IPS DF 6.9 (cell line): ENCODE measurements around the gene NEK9.
A peak's percentile ranks its signal among the peaks of the same experiment; 100 is the strongest.
"Not testable (repeated sequence)": the region's sequence is repeated elsewhere in the genome, so short reads cannot be mapped to it uniquely, and the experiment has no call there.

ENCODE experiments used
- DNase-seq: peaks from one replicate; pipeline ENCODE4 v3.0.0-alpha.2; 2013; ENCODE audit warnings: low read depth, low spot score
- H3K27ac ChIP-seq: one replicate; pipeline ENCODE4 v1.5.1; 2013; ENCODE audit warnings: low read length, control low read depth
- H3K27me3 ChIP-seq: 2 replicates; pipeline ENCODE4 v1.6.1; 2013; ENCODE audit warnings: mild to moderate bottlenecking, low read length; ENCODE audit not compliant: control insufficient read depth, insufficient read depth
- H3K36me3 ChIP-seq: 2 replicates; pipeline ENCODE4 v1.6.1; 2013; ENCODE audit warnings: low read length; ENCODE audit not compliant: control insufficient read depth, insufficient read depth
- H3K4me1 ChIP-seq: 2 replicates; pipeline ENCODE4 v1.6.1; 2013; ENCODE audit warnings: low read length; ENCODE audit not compliant: control insufficient read depth, insufficient read depth
- H3K4me3 ChIP-seq: 2 replicates; pipeline ENCODE4 v1.5.1; 2013; ENCODE audit warnings: mild to moderate bottlenecking, low read length
- H3K9me3 ChIP-seq: 2 replicates; pipeline ENCODE4 v1.6.1; 2013; ENCODE audit warnings: low read length, inconsistent platforms; ENCODE audit not compliant: control insufficient read depth, insufficient read depth
- WGBS: extraction: QIAGEN DNeasy Blood & Tissue Kit; methylation state at CpG from one replicate; pipeline ENCODE4 v1.1.7; 2013; ENCODE audit warnings: mixed read lengths, missing lambda C conversion rate; ENCODE audit not compliant: insufficient read length, insufficient coverage; 5-methylcytosine and 5-hydroxymethylcytosine counted together

NEK9 gene

DNA sequence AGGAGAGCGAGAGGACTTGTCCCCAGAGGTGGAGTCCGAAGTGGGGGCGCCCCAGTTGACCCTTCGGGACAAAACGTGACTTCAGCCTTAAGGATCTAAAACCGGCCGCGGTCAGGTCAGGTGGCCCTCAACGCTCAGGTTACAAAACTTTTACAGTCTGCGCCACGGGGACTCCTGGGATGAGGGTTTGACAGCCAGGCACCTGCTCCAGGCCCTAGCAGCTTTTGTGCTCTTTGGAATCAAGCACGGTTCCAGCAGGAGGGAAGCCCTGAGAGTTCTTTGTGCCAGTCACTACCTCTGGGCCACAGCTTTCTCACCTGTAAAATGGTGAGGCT, 57.1 kb downstream of the NEK9 start:
- no peak for DNase-seq
- Histone ChIP-seq H3K27ac (no peak overlapping the region), H3K9me3 (no peaks in the 10 kb centered on the region), H3K27me3 (no peaks in the 10 kb centered on the region), H3K4me1 (no peaks in the 10 kb centered on the region; the same call in 1 of the 2 replicates), H3K36me3 (no peaks in the 10 kb centered on the region), H3K4me3 (peak overlapping the region; percentile 41; the same call in 1 of the 2 replicates)
- WGBS, result no CpG with 5 or more reads among the region's 12 CpGs

GRCh38 chr14:75069121-75069810, 57.6 kb downstream of the NEK9 start, which contains the start of gene ZC2HC1C:
Gene ZC2HC1C (plus strand): TSS chr14:75069641. CDS start chr14:75070574, 933 bp downstream.
- peak within 1 kb of the TSS; percentile 59; the same call in 1 of the 2 replicates for H3K4me3 ChIP-seq
- H3K27ac ChIP-seq, result no peak within 1 kb of the TSS
- DNase-seq, result peak; percentile 92
- no peaks in the 10 kb centered on the region for H3K27me3 ChIP-seq
- H3K36me3 ChIP-seq, result no peaks in the 10 kb centered on the region
- no peaks in the 10 kb centered on the region; the same call in 1 of the 2 replicates for H3K4me1 ChIP-seq
- no CpG with 5 or more reads among the region's 58 CpGs for WGBS
- no peaks in the 10 kb centered on the region for H3K9me3 ChIP-seq

DNA sequence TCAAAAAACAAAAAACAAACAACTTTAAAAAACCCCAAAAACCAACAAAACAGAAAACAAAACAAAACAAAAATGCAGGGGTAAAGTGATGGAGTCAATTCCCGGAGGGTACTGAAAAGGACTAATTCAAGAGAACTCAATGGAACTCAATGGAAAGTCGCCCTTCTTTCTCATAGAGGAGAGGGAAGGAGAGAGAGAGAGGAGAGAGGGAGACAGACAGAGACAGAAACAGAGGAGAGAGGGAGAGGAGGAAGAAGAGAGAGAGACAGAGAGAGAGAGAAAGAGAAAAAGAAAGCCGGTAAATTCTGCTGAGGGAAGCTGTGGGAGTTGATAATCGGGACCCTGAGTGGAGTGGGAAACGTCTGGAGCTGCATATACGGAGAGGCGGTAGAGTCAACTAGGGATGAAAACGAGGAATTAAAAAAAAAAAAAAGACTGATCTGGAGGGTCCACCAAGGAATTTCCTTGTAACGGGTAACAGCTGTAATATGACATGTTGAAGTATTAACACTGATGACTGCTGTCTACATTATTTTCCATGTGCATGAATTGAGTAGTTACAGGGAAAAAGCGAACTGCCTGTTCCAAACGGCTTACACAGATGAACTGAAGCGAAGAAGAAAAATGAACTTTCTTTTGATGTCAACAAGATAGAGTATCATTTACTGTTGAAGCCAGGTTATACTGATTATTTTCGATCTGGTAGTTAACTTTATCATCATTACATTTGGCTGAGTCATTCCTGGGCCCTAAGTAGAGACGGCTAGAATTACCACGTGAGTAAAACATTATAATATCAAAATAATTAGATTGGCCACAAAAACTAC, 58.3 kb downstream of the NEK9 start:
- no peaks in the 10 kb centered on the region for H3K9me3 ChIP-seq
- no peaks in the 10 kb centered on the region for H3K36me3 ChIP-seq
- H3K27me3 ChIP-seq, result no peaks in the 10 kb centered on the region
- H3K4me3 ChIP-seq, result peak overlapping the region; percentile 59; the same call in 1 of the 2 replicates
- H3K27ac ChIP-seq, result no peak overlapping the region
- H3K4me1 ChIP-seq, result no peaks in the 10 kb centered on the region; the same call in 1 of the 2 replicates
- no peak for DNase-seq
- no CpG with 5 or more reads among the region's 15 CpGs for WGBS

DNA sequence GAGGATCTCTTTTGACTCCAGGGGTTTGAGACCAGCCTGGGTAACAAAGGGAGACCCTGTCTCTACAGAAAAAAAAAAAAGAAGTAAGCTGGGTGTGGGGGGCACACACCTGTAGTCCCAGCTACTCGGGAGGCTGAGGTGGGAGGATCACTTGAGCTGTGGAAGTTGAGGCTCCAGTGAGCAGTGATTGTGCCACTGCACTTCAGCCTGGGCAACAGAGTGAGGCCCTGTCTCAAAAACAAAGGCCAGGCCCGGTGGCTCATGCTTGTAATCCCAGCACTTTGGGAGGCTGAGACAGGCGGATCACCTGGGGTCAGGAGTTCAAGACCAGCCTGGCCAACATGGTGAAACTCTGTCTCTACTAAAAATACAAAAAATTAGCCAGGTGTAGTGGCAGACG, 59.1 kb downstream of the NEK9 start:
- not testable (repeated sequence) for H3K36me3 ChIP-seq, H3K4me3 ChIP-seq, H3K27me3 ChIP-seq, H3K4me1 ChIP-seq, DNase-seq, H3K27ac ChIP-seq, H3K9me3 ChIP-seq
- no CpG with 5 or more reads among the region's 4 CpGs for WGBS

DNA sequence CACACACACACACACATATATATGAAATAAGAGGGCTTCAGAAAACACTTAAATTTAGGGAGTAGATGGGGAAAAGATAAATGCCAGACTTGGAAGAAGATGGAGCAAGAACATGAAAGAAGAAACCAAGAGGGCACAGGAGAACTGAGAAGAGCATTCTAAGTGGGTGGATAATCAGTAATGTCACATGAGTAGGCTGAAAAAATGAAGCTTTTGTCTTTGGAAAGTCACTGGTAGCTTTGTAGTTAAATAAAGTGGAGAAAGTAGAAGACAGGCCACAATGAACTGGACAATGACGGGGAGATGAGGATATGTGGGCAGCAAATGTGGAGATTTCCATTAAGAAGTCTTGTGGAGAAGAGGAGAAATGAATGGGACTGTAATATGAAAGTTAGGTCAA, 59.6 kb downstream of the NEK9 start:
- H3K4me3 ChIP-seq, result no peak overlapping the region
- H3K4me1 ChIP-seq, result no peaks in the 10 kb centered on the region; the same call in 1 of the 2 replicates
- H3K9me3 ChIP-seq, result no peaks in the 10 kb centered on the region
- WGBS, result no CpG with 5 or more reads among the region's 1 CpG
- no peak overlapping the region for H3K27ac ChIP-seq
- H3K27me3 ChIP-seq, result no peaks in the 10 kb centered on the region
- no peaks in the 10 kb centered on the region for H3K36me3 ChIP-seq
- DNase-seq, result no peak

DNA sequence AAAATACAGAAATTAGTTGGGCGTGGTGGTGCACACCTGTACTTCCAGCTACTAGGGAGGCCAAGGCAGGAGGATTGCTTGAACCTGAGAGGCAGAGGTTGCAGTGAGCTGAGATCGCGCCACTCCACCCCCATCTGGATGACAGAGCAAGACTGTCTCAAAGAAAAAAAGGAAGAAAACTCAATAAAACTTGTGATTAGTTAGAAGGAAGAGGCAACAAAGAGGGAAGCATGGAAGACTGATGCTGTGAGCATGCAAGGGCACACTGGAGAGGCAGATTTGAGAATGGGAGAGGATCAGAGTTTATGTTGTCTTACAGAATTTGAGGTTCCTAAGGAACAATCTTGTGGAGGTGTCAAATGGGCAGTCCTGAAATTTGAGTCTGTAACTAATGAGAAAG, 60.2 kb downstream of the NEK9 start:
- no peak overlapping the region for H3K27ac ChIP-seq
- H3K9me3 ChIP-seq, result no peaks in the 10 kb centered on the region
- no peak overlapping the region for H3K4me3 ChIP-seq
- H3K27me3 ChIP-seq, result no peaks in the 10 kb centered on the region
- H3K4me1 ChIP-seq, result no peaks in the 10 kb centered on the region; the same call in 1 of the 2 replicates
- DNase-seq, result no peak
- no CpG with 5 or more reads among the region's 3 CpGs for WGBS
- H3K36me3 ChIP-seq, result no peaks in the 10 kb centered on the region

- no CpG with 5 or more reads among the region's 8 CpGs for WGBS
These were observed 62.7 kb downstream of the NEK9 start for GRCh38 chr14:75064205-75064567.

DNA sequence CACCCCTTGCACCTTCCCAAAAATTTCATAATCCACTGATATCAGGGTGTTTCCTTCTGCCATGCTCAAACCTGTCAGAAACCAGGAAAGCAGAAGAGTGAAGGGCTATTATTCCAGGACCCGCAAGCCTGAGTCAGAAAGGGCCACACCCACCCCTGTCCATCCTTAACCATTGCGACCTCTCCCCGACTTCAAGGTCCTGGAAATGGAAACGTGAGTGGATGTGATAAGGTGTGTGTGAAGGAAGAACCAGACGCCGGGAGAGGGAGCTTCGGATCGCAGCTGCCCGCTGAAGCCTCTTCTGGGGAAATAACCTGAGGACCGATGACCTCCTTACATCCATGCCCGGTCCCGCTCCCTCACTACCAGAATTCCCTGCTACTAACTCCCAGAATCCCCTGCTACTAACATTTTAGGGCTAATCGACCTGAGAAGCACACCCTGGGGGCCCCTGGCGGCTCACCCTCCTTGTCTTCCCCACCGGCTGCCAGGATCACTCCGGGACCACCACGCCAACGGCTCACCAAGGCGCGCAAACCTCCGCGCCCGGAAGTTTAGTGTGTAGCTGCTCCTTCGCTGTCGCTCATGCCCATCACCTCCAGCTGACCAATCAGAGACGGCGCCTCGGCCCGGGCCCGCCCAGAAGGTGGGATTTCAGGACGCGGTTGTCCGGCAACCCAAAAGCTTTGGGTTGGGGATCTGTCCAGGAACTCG, 63.2 kb downstream of the NEK9 start, which contains the start of gene ACYP1:
Gene ACYP1 (minus strand): TSS at position 534 of the 714 bp plus-strand sequence. CDS start 471 bp downstream, at position 63.
- peak; percentile 74 for DNase-seq
- H3K27ac ChIP-seq, result no peak within 1 kb of the TSS
- no peaks in the 10 kb centered on the region for H3K4me1 ChIP-seq
- H3K36me3 ChIP-seq, result no peaks in the 10 kb centered on the region; the same call in 1 of the 2 replicates
- H3K4me3 ChIP-seq, result peak within 1 kb of the TSS; percentile 62; the same call in 1 of the 2 replicates
- no peaks in the 10 kb centered on the region for H3K9me3 ChIP-seq
- H3K27me3 ChIP-seq, result no peaks in the 10 kb centered on the region
- WGBS, result no CpG with 5 or more reads among the region's 34 CpGs

More at GRCh38 chr14:75064205-75064567, 62.7 kb downstream of the NEK9 start:
- Histone ChIP-seq H3K27me3 (no peaks in the 10 kb centered on the region), H3K4me1 (no peaks in the 10 kb centered on the region), H3K36me3 (no peaks in the 10 kb centered on the region; the same call in 1 of the 2 replicates), H3K4me3 (no peak overlapping the region), H3K27ac (no peak overlapping the region), H3K9me3 (no peaks in the 10 kb centered on the region)
- DNase-seq, result no peak

DNA sequence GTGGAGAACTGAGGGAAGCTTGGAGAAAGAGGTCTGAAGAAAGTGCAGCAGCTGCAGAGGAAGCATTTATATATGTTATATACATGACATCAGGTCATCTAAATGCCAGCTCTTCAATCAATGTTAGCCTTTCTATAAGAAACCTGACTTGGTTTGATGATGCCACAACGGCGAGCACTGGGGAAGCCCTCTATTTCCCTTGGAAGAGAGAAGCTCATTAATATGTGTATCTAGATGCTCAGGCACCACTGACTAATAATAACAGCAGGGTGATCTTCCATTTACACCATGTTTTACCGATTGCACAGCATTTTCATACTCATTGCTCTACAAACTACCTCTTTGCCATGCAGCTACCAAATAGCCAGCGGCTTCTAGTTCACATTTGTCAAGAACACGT, 63.8 kb downstream of the NEK9 start:
- Histone ChIP-seq H3K27ac (no peak overlapping the region), H3K4me1 (no peaks in the 10 kb centered on the region), H3K9me3 (no peaks in the 10 kb centered on the region), H3K4me3 (peak overlapping the region; percentile 62; the same call in 1 of the 2 replicates), H3K27me3 (no peaks in the 10 kb centered on the region), H3K36me3 (no peaks in the 10 kb centered on the region; the same call in 1 of the 2 replicates)
- no peak for DNase-seq
- WGBS, result no CpG with 5 or more reads among the region's 5 CpGs

GRCh38 chr14:75060420-75060819, 66.4 kb downstream of the NEK9 start:
- no CpG with 5 or more reads among the region's 2 CpGs for WGBS

More at GRCh38 chr14:75060420-75060819, 66.4 kb downstream of the NEK9 start:
- Histone ChIP-seq H3K27ac (no peak overlapping the region), H3K4me1 (no peaks in the 10 kb centered on the region), H3K9me3 (no peaks in the 10 kb centered on the region), H3K36me3 (no peaks in the 10 kb centered on the region; the same call in 1 of the 2 replicates), H3K27me3 (no peaks in the 10 kb centered on the region), H3K4me3 (no peak overlapping the region)
- no peak for DNase-seq
